GM12878 (cell line): ENCODE results near the gene C22orf15. TPM values are rescaled to one million over a fixed set of nuclear protein-coding genes. Genes with fewer than 3 reads are reported as not detected.

ENCODE experiments used
- ATAC-seq: fragments of 200-7000 bp; cut with Tn5 transposase; 3 replicates; pipeline ENCODE4 v1.9.1; 2020; ENCODE audit warnings: mild to moderate bottlenecking, moderate library complexity
- BruUV-seq: library from RNA; stranded (reverse); fragments of 400-500 nt; replicated peaks from 2 replicates; lab custom pipeline; 2021; lab: Mats Ljungman, UMichigan
- CTCF ChIA-PET: fragments of 300-600 bp; sonication (Branson Sonifier 250); formaldehyde crosslinking; extraction: SDS; loops from one replicate; lab custom pipeline; 2021; ENCODE audit warnings: inconsistent platforms; lab: Yijun Ruan, JAX
- POLR2A ChIA-PET: fragments of 350-600 bp; formaldehyde crosslinking; extraction: SDS; loops from one replicate; lab custom pipeline; 2021; ENCODE audit warnings: inconsistent platforms; lab: Charles Lee
- RAD21 ChIA-PET: fragments of 300-600 bp; sonication (Branson Sonifier 250); formaldehyde crosslinking; loops from one replicate; lab custom pipeline; 2023; ENCODE audit warnings: antibody characterized with exemption; ENCODE audit not compliant: unreplicated experiment; lab: Charles Lee
- SMC1A ChIA-PET: fragments of 300-600 bp; sonication (Branson Sonifier 250); formaldehyde crosslinking; loops from one replicate; lab custom pipeline; 2023; ENCODE audit not compliant: unreplicated experiment, uncharacterized antibody; lab: Charles Lee
- DNase-seq: peaks from one replicate; pipeline ENCODE4 v3.0.0-alpha.2; 2011; ENCODE audit warnings: low read depth, low spot score
- FAIRE-seq: peaks from 3 replicates; lab custom pipeline; 2011; peaks lifted over from hg19 to GRCh38; lab: Jason Lieb, UNC
- H2AFZ ChIP-seq: 2 replicates; pipeline ENCODE4 v1.6.0; 2011; ENCODE audit warnings: low read depth, low read length, control low read depth; ENCODE audit not compliant: control insufficient read depth
- H3K27ac ChIP-seq: 2 replicates; pipeline ENCODE4 v1.5.1; 2011; ENCODE audit warnings: control low read depth; ENCODE audit not compliant: control insufficient read depth, insufficient read depth
- H3K27me3 ChIP-seq, 2 experiments: replicated peaks in 1 of 2; 2 replicates each; pipeline versions ENCODE4 v1.6.0 to v1.6.1; 2011; ENCODE audit warnings: low read length in 1 of 2; ENCODE audit not compliant: control insufficient read depth in 2 of 2, insufficient read depth in 2 of 2
- H3K36me3 ChIP-seq, 2 experiments: 2 replicates each; pipeline ENCODE4 v1.5.1; 2011; ENCODE audit warnings: low read length in 1 of 2; ENCODE audit not compliant: control insufficient read depth in 2 of 2, insufficient read depth in 2 of 2
- H3K4me1 ChIP-seq: 2 replicates; pipeline ENCODE4 v1.6.1; 2011; ENCODE audit warnings: mild to moderate bottlenecking, low read length, moderate library complexity, mixed read lengths; ENCODE audit not compliant: control insufficient read depth, insufficient read depth
- H3K4me2 ChIP-seq: 2 replicates; pipeline ENCODE4 v1.6.0; 2011; ENCODE audit warnings: control low read depth; ENCODE audit not compliant: control insufficient read depth, insufficient read depth
- H3K4me3 ChIP-seq: fragments of 200-600 bp; sonication (generic); 2 replicates; pipeline ENCODE4 v1.5.1; 2016
- H3K79me2 ChIP-seq: 2 replicates; pipeline ENCODE4 v1.6.0; 2011; ENCODE audit warnings: low read length; ENCODE audit not compliant: control insufficient read depth, insufficient read depth
- H3K9ac ChIP-seq: 2 replicates; pipeline ENCODE4 v1.8.0; 2011; ENCODE audit warnings: low read length, control low read depth, mixed read lengths; ENCODE audit not compliant: control insufficient read depth, insufficient read depth
- H3K9me3 ChIP-seq: replicated peaks from 3 replicates; pipeline ENCODE4 v1.5.1; 2011; ENCODE audit warnings: mild to moderate bottlenecking, low read length; ENCODE audit not compliant: control insufficient read depth, insufficient read depth
- H4K20me1 ChIP-seq: 2 replicates; pipeline ENCODE4 v1.6.0; 2011; ENCODE audit not compliant: control insufficient read depth, insufficient read depth
- CBFB ChIP-seq: IDR thresholded peaks from 2 replicates; pipeline ENCODE4 v1.6.1; 2016; ENCODE audit warnings: antibody characterized with exemption, low read depth
- CBX3 ChIP-seq: fragments of 200-600 bp; sonication (generic); IDR thresholded peaks from 2 replicates; pipeline ENCODE4 v1.6.1; 2016; ENCODE audit warnings: low read depth, borderline replicate concordance
- CHD4 ChIP-seq: fragments of 200-600 bp; sonication (generic); IDR thresholded peaks from 2 replicates; pipeline ENCODE4 v1.6.1; 2016; ENCODE audit warnings: mild to moderate bottlenecking
- HCFC1 ChIP-seq: fragments of 150-350 bp; IDR thresholded peaks from 2 replicates; pipeline ENCODE4 v1.6.1; 2014; ENCODE audit warnings: low read length
- HDAC2 ChIP-seq: fragments of 200-600 bp; sonication (generic); IDR thresholded peaks from 2 replicates; pipeline ENCODE4 v1.6.1; 2017
- KLF5 ChIP-seq: fragments of 450-650 bp; IDR thresholded peaks from 2 replicates; pipeline ENCODE4 v1.6.1; 2014; ENCODE audit warnings: mild to moderate bottlenecking; ENCODE audit not compliant: partially characterized antibody
- MYC ChIP-seq: IDR thresholded peaks from 2 replicates; pipeline ENCODE4 v1.6.1; 2011; ENCODE audit warnings: mild to moderate bottlenecking, low read length, moderate library complexity, inconsistent platforms; ENCODE audit not compliant: insufficient read depth, insufficient replicate concordance, insufficient read length, severe bottlenecking
- NBN ChIP-seq: fragments of 450-650 bp; IDR thresholded peaks from 2 replicates; pipeline ENCODE4 v1.6.1; 2016
- NFYB ChIP-seq: IDR thresholded peaks from 2 replicates; pipeline ENCODE4 v1.6.1; 2011; ENCODE audit warnings: low read depth, mild to moderate bottlenecking, low read length, improper control_type of control experiment, moderate library complexity; ENCODE audit not compliant: insufficient read depth
- PRDM15 ChIP-seq: fragments of 450-650 bp; formaldehyde crosslinking; IDR thresholded peaks from 2 replicates; pipeline ENCODE4 v1.4.0; 2020; ENCODE audit warnings: mild to moderate bottlenecking, moderate library complexity
- SMAD5 ChIP-seq: IDR thresholded peaks from 2 replicates; pipeline ENCODE4 v1.6.1; 2016; ENCODE audit warnings: antibody characterized with exemption, low read depth
- SMC3 ChIP-seq: IDR thresholded peaks from 2 replicates; pipeline ENCODE4 v1.6.1; 2011; ENCODE audit warnings: low read length, improper control_type of control experiment, borderline replicate concordance
- STAT3 ChIP-seq: IDR thresholded peaks from 2 replicates; pipeline ENCODE4 v1.6.1; 2011; ENCODE audit warnings: low read depth, low read length, improper control_type of control experiment
- SUPT20H ChIP-seq: IDR thresholded peaks from 2 replicates; pipeline ENCODE4 v1.6.1; 2011; ENCODE audit warnings: low read depth, mild to moderate bottlenecking, low read length, moderate library complexity, borderline replicate concordance; ENCODE audit not compliant: control insufficient read depth
- TCF12 ChIP-seq: IDR thresholded peaks from 2 replicates; pipeline ENCODE4 v1.6.1; 2011; ENCODE audit warnings: low read depth, mild to moderate bottlenecking, low read length
- WRNIP1 ChIP-seq: IDR thresholded peaks from 2 replicates; pipeline ENCODE4 v1.6.1; 2011; ENCODE audit warnings: low read depth, low read length, improper control_type of control experiment, borderline replicate concordance
- YBX1 ChIP-seq: fragments of 450-650 bp; IDR thresholded peaks from 2 replicates; pipeline ENCODE4 v1.6.1; 2016; ENCODE audit warnings: antibody characterized with exemption
- ZZZ3 ChIP-seq: IDR thresholded peaks from 2 replicates; pipeline ENCODE4 v1.6.1; 2011; ENCODE audit warnings: low read depth; ENCODE audit not compliant: control insufficient read depth, insufficient read length
- WGBS: methylation state at CpG from one replicate; pipeline ENCODE4 v1.1.6; 2016; ENCODE audit warnings: low lambda C conversion rate; ENCODE audit not compliant: insufficient replicate concordance, insufficient coverage; ENCODE audit errors: missing lambda C conversion rate; 5-methylcytosine and 5-hydroxymethylcytosine counted together
- in situ Hi-C: fragments of 300-500 bp; cut with MboI; formaldehyde crosslinking; loops from 9 replicates; pipeline ENCODE4 v1.14.3; 2018; ENCODE audit warnings: mixed read lengths
- intact Hi-C: fragments of 100-400 bp; cut with micrococcal nuclease; formaldehyde crosslinking; loops from one replicate; pipeline ENCODE4 v1.14.2; 2022; ENCODE audit not compliant: unreplicated experiment
- polyA plus RNA-seq, 11 experiments: library from polyadenylated mRNA; depleted of rRNA in 4 of 11; unstranded in 6 of 11; stranded (reverse) in 5 of 11; fragments of >200 nt; fragmentation: Nextera tagmentation in 4 of 11; fragmentation: Illumina TruSeq in 1 of 11; extraction: Ambion mirVana in 4 of 11; extraction: Trizol in 1 of 11; gene quantifications; 1 replicate in 1 of 11; 2 replicates in 10 of 11; pipeline versions ENCODE4 v1.2.1 to v1.2.3, GENCODE V29; 2011 to 2016; ENCODE audit warnings: inconsistent platforms in 2 of 11, missing spikeins in 2 of 11, low read depth in 1 of 11
- total RNA-seq, 4 experiments: library from RNA; depleted of rRNA in 3 of 4; stranded (reverse); fragments of >200 nt in 3 of 4; fragmentation: Illumina TruSeq in 1 of 4; extraction: Trizol in 1 of 4; gene quantifications; 2 replicates each; pipeline versions ENCODE4 v1.2.1 to v1.2.3, GENCODE V29; 2013 to 2021

The C22orf15 gene
- total and polyA plus RNA-seq, 10 of the 15 experiments (the other 5 are each of a cell fraction or from before 2014, with no cell fraction given), result 0.05 to 0.47 (median 0.13) TPM; not detected in 3

- BruUV-seq, result no TSS peak
- RAD21 ChIA-PET, result no interaction called here
Measured at GRCh38 chr22:23722160-23722559, 40.6 kb upstream of the C22orf15 start.

More at GRCh38 chr22:23722160-23722559, 40.6 kb upstream of the C22orf15 start:
- Histone ChIP-seq H3K27me3 (no peaks in the 10 kb centered on the region), H3K79me2 (peaks cover 1% of the 10 kb centered on the region), H3K4me3 (no peak overlapping the region), H3K9me3 (no peaks in the 10 kb centered on the region), H3K4me1 (peaks cover 3% of the 10 kb centered on the region), H3K36me3 (no peaks in the 10 kb centered on the region), H3K27ac (no peak overlapping the region), H3K9ac (no peak overlapping the region), H3K4me2 (no peak overlapping the region), H2AFZ (no peak overlapping the region), H4K20me1 (no peaks in the 10 kb centered on the region)
- in situ Hi-C loops, result no loop called here
- ATAC-seq (no peak), DNase-seq (no peak), FAIRE-seq (no peak)
- 70% methylated on average over 4 of the region's 4 CpGs for WGBS
- intact Hi-C loops, result no loop called here
- POLR2A ChIA-PET, result no interaction called here
- CTCF ChIA-PET, result no interaction called here
- SMC1A ChIA-PET, result no interaction called here
- TF ChIP-seq CBX3 (no peak), NFYB (no peak), YBX1 (no peak), HDAC2 (no peak), CHD4 (no peak), SMC3 (no peak), TCF12 (no peak), KLF5 (no peak), ZZZ3 (no peak), PRDM15 (CRISPR knock-in tag) (no peak), CBFB (no peak), NBN (no peak), SUPT20H (no peak), MYC (no peak), HCFC1 (no peak), SMAD5 (no peak), STAT3 (no peak), WRNIP1 (no peak)
